Prostate gland (tissue), 2 donors: Measurements from ENCODE around the gene POMC. TPM values are rescaled to one million over a fixed set of nuclear protein-coding genes. Genes with fewer than 3 reads are reported as not detected.
"Not testable (repeated sequence)": the region's sequence is repeated elsewhere in the genome, so short reads cannot be mapped to it uniquely, and the experiment has no call there.

Experiments
- DNase-seq: peaks from one replicate; pipeline ENCODE4 v3.0.0-alpha.2; 2019; ENCODE audit warnings: low spot score
- H3K27ac ChIP-seq, 2 donors: fragments of 200-600 bp; sonication (generic); 2 replicates each; pipeline ENCODE4 v1.5.1; 2017 to 2019
- H3K27me3 ChIP-seq: fragments of 200-600 bp; sonication (generic); replicated peaks from 2 replicates; pipeline ENCODE4 v1.5.1; 2019; ENCODE audit not compliant: insufficient read depth
- H3K36me3 ChIP-seq, 2 donors: fragments of 200-600 bp; sonication (generic); 1 replicate in 1 of 2; 2 replicates in 1 of 2; pipeline versions ENCODE4 v1.5.1 to v1.8.1; 2017 to 2019
- H3K4me1 ChIP-seq: fragments of 200-600 bp; sonication (generic); replicated peaks from 2 replicates; pipeline ENCODE4 v1.5.1; 2019
- H3K4me3 ChIP-seq, 2 donors: fragments of 200-600 bp; sonication (generic); 2 replicates each; pipeline ENCODE4 v1.5.1; 2017 to 2019
- H3K9me3 ChIP-seq: fragments of 200-600 bp; sonication (generic); 2 replicates; pipeline ENCODE4 v1.5.1; 2017
- CTCF ChIP-seq, 4 experiments: fragments of 200-600 bp in 2 of 4; fragments of 450-650 bp in 2 of 4; sonication (generic) in 2 of 4; IDR thresholded peaks; 1 replicate in 3 of 4; 2 replicates in 1 of 4; pipeline ENCODE4 v1.5.1; 2016 to 2019; ENCODE audit warnings: antibody characterized with exemption in 4 of 4, mild to moderate bottlenecking in 2 of 4, moderate library complexity in 2 of 4
- POLR2A ChIP-seq: fragments of 450-650 bp; IDR thresholded peaks from one replicate; pipeline ENCODE4 v1.6.1; 2016; ENCODE audit warnings: antibody characterized with exemption, mild to moderate bottlenecking
- POLR2AphosphoS5 ChIP-seq: sonication (generic); formaldehyde crosslinking; IDR thresholded peaks from one replicate; pipeline ENCODE4 v1.6.1; 2017; ENCODE audit warnings: antibody characterized with exemption
- WGBS: methylation state at CpG from one replicate; pipeline ENCODE4 v1.1.5; 2018; 5-methylcytosine and 5-hydroxymethylcytosine counted together
- intact Hi-C: fragments of 100-400 bp; cut with DNase I; formaldehyde crosslinking; loops from one replicate; pipeline ENCODE4 v1.14.2; 2022
- total RNA-seq, 2 donors: library from RNA; depleted of rRNA; stranded (reverse); fragments of >200 nt; gene quantifications; one replicate each; pipeline ENCODE4 v1.1.0, GENCODE V29; 2016

POMC gene
- total RNA-seq, 2 donors from 2014 or later = 2.6 to 31.0 TPM

- H3K4me3 ChIP-seq = peak overlapping the region in 1 of 2 donors; percentile 20
- no peak for TF ChIP-seq CTCF (IDR thresholded peaks at IDR 0.05)
- TF ChIP-seq POLR2A = no peak
- no peak for TF ChIP-seq POLR2AphosphoS5
These were observed 37.2 kb downstream of the POMC start for GRCh38 chr2:25131253-25131566.

GRCh38 chr2:25129901-25130520 lies 38.4 kb downstream of the POMC start:
- Histone ChIP-seq H3K27me3 (no peaks in the 10 kb centered on the region), H3K4me1 (no peaks in the 10 kb centered on the region), H3K27ac (no peak overlapping the region), H3K9me3 (no peaks in the 10 kb centered on the region), H3K36me3 (no peaks in the 10 kb centered on the region), H3K4me3 (no peak overlapping the region)
- no peak for TF ChIP-seq POLR2AphosphoS5
- TF ChIP-seq POLR2A = no peak
- TF ChIP-seq CTCF (IDR thresholded peaks at IDR 0.05) = no peak
- intact Hi-C loops = loop anchor here (2.0 to 10.0 kb wide), 4 partner anchors 88 to 715 kb away; partner anchors contain the start of gene EFR3B
- WGBS = 83% methylated on average over 13 of the region's 15 CpGs
- no peak for DNase-seq

More at GRCh38 chr2:25131253-25131566, 37.2 kb downstream of the POMC start:
- DNase-seq = no peak
- Histone ChIP-seq H3K27ac (no peak overlapping the region), H3K36me3 (no peaks in the 10 kb centered on the region), H3K4me1 (no peaks in the 10 kb centered on the region), H3K9me3 (no peaks in the 10 kb centered on the region), H3K27me3 (no peaks in the 10 kb centered on the region)
- WGBS = 78% methylated on average over 21 of the region's 24 CpGs
- intact Hi-C loops = loop anchor here (2.0 to 10.0 kb wide), 3 partner anchors 158 to 716 kb away; no protein-coding TSS in a partner anchor

- Histone ChIP-seq H3K9me3 (no peaks in the 10 kb centered on the region), H3K27me3 (no peaks in the 10 kb centered on the region), H3K4me3 (no peak overlapping the region), H3K36me3 (no peaks in the 10 kb centered on the region), H3K27ac (no peak overlapping the region), H3K4me1 (no peaks in the 10 kb centered on the region)
- no peak for DNase-seq
- WGBS = 66% methylated on average over 5 of the region's 5 CpGs
- intact Hi-C loops = loop anchor here (5.0 kb wide), 1 partner anchor 85 kb away; the partner anchor contains the start of gene EFR3B
- TF ChIP-seq CTCF (IDR thresholded peaks at IDR 0.05) (no peak), POLR2A (no peak), POLR2AphosphoS5 (no peak)
These were observed 40.7 kb downstream of the POMC start for GRCh38 chr2:25127646-25128045.

- intact Hi-C loops = loop anchor here (5.0 kb wide), 1 partner anchor 85 kb away; the partner anchor contains the start of gene EFR3B
These were observed 41.3 kb downstream of the POMC start for GRCh38 chr2:25127071-25127470.

GRCh38 chr2:25125976-25126375 lies 42.4 kb downstream of the POMC start:
- no peak for DNase-seq
- Histone ChIP-seq H3K4me3 (no peak overlapping the region), H3K27ac (no peak overlapping the region), H3K4me1 (no peaks in the 10 kb centered on the region), H3K9me3 (no peaks in the 10 kb centered on the region), H3K27me3 (no peaks in the 10 kb centered on the region), H3K36me3 (no peaks in the 10 kb centered on the region)
- WGBS = 85% methylated on average over 4 of the region's 4 CpGs
- TF ChIP-seq POLR2AphosphoS5 = no peak
- TF ChIP-seq POLR2A = no peak
- no peak for TF ChIP-seq CTCF (IDR thresholded peaks at IDR 0.05)
- intact Hi-C loops = loop anchor here (5.0 kb wide), 1 partner anchor 84 kb away; the partner anchor contains the start of gene EFR3B

More at GRCh38 chr2:25127071-25127470, 41.3 kb downstream of the POMC start:
- DNase-seq, H3K4me1 ChIP-seq, H3K9me3 ChIP-seq, H3K36me3 ChIP-seq, H3K27me3 ChIP-seq, H3K27ac ChIP-seq, H3K4me3 ChIP-seq: not testable (repeated sequence)
- 90% methylated on average over 3 of the region's 3 CpGs for WGBS
